Tibial nerve (tissue), 4 donors: ENCODE measurements around the gene GGNBP2. TPM values are rescaled to one million over a fixed set of nuclear protein-coding genes. Genes with fewer than 3 reads are reported as not detected.
A peak's percentile ranks its signal among the peaks of the same experiment; 100 is the strongest.

Source experiments
- DNase-seq, 2 donors: peaks; one replicate each; pipeline ENCODE4 v3.0.0-alpha.2; 2019; ENCODE audit warnings: low spot score in 2 of 2
- H3K27ac ChIP-seq, 4 donors: fragments of 200-600 bp; sonication (generic) in 3 of 4; one replicate each; pipeline ENCODE4 v1.5.1; 2017 to 2019; ENCODE audit warnings: mild to moderate bottlenecking in 1 of 4
- H3K27me3 ChIP-seq, 2 donors: fragments of 200-600 bp; sonication (generic) in 1 of 2; one replicate each; pipeline versions ENCODE4 v1.5.1 to v1.6.0; 2017 to 2019
- H3K36me3 ChIP-seq, 3 donors: fragments of 200-600 bp; sonication (generic); one replicate each; pipeline ENCODE4 v1.5.1; 2018 to 2019
- H3K4me1 ChIP-seq, 4 donors: fragments of 200-600 bp; sonication (generic) in 3 of 4; one replicate each; pipeline ENCODE4 v1.5.1; 2017 to 2019
- H3K4me3 ChIP-seq, 4 donors: fragments of 200-600 bp; sonication (generic) in 3 of 4; one replicate each; pipeline ENCODE4 v1.5.1; 2017 to 2019; ENCODE audit warnings: mild to moderate bottlenecking in 1 of 4, moderate library complexity in 1 of 4
- H3K9me3 ChIP-seq, 4 donors: fragments of 200-600 bp; sonication (generic) in 3 of 4; one replicate each; pipeline ENCODE4 v1.5.1; 2017 to 2019
- EP300 ChIP-seq, 2 donors: sonication (generic); formaldehyde crosslinking; IDR thresholded peaks; one replicate each; pipeline ENCODE4 v1.6.1; 2017; ENCODE audit warnings: antibody characterized with exemption in 2 of 2, mild to moderate bottlenecking in 1 of 2
- POLR2A ChIP-seq, 2 donors: fragments of 450-650 bp; IDR thresholded peaks; one replicate each; pipeline ENCODE4 v1.6.1; 2017; ENCODE audit warnings: antibody characterized with exemption in 2 of 2, mild to moderate bottlenecking in 2 of 2, moderate library complexity in 2 of 2
- WGBS, 2 donors: methylation state at CpG; one replicate each; pipeline ENCODE4 v1.1.5; 2018; 5-methylcytosine and 5-hydroxymethylcytosine counted together
- total RNA-seq, 4 donors: library from RNA; depleted of rRNA; stranded (reverse); fragments of >200 nt; gene quantifications; one replicate each; pipeline ENCODE4 v1.1.0, GENCODE V29; 2016
- TF ChIP-seq, protein P1 (sequence below), 5 experiments: fragments of 200-600 bp in 3 of 5; fragments of 450-650 bp in 2 of 5; sonication (generic) in 3 of 5; IDR thresholded peaks; one replicate each; pipeline ENCODE4 v1.5.1; 2016 to 2019; ENCODE audit warnings: antibody characterized with exemption in 5 of 5, mild to moderate bottlenecking in 3 of 5, moderate library complexity in 2 of 5

The GGNBP2 gene
- total RNA-seq, 4 donors from 2014 or later = 53.6 to 107 (median 79.4) TPM

GRCh38 chr17:36578671-36579070 is 34.0 kb downstream of the GGNBP2 start:
- Histone ChIP-seq H3K4me3 (no peak overlapping the region), H3K27ac (peak overlapping the region in 1 of 4 donors; percentile 8), H3K4me1 (peaks cover 0 to 30% (median 12%) of the 10 kb centered on the region in 4 donors), H3K36me3 (peaks cover 0 to 63% (median 28%) of the 10 kb centered on the region in 3 donors), H3K27me3 (no peaks in the 10 kb centered on the region), H3K9me3 (no peaks in the 10 kb centered on the region)
- TF ChIP-seq POLR2A (IDR thresholded peaks at IDR 0.05) (no peak), EP300 (IDR thresholded peaks at IDR 0.05) (no peak)
- TF ChIP-seq, protein P1, sequence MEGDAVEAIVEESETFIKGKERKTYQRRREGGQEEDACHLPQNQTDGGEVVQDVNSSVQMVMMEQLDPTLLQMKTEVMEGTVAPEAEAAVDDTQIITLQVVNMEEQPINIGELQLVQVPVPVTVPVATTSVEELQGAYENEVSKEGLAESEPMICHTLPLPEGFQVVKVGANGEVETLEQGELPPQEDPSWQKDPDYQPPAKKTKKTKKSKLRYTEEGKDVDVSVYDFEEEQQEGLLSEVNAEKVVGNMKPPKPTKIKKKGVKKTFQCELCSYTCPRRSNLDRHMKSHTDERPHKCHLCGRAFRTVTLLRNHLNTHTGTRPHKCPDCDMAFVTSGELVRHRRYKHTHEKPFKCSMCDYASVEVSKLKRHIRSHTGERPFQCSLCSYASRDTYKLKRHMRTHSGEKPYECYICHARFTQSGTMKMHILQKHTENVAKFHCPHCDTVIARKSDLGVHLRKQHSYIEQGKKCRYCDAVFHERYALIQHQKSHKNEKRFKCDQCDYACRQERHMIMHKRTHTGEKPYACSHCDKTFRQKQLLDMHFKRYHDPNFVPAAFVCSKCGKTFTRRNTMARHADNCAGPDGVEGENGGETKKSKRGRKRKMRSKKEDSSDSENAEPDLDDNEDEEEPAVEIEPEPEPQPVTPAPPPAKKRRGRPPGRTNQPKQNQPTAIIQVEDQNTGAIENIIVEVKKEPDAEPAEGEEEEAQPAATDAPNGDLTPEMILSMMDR (IDR thresholded peaks at IDR 0.05) = no peak
- WGBS, 2 donors = 54 to 61% methylated on average over 2 of the region's 2 CpGs
- no peak for DNase-seq

DNA sequence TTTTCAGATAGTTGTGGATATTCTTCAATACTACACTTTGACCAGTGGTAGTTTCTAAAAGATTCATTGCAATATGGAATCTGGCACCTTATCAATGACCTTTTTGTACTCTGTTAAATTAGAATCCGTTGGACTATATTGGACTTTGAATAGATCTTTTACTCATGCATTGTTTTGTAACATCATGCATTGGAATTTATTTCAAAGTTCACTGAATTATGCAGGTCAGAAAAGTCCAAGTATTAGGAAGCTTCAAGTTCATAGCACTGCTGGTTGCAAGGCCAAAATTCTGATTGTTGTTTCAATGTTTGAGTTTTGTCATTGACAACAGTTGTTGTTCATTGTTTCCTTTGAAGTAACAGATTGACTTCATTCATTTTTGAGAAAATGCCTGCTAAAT is 39.1 kb downstream of the GGNBP2 start:
- 41 to 51% methylated on average over 1 of the region's 1 CpG for WGBS, 2 donors
- H3K27me3 ChIP-seq = no peaks in the 10 kb centered on the region
- DNase-seq = no peak
- no peaks in the 10 kb centered on the region for H3K9me3 ChIP-seq
- no peak overlapping the region for H3K4me3 ChIP-seq
- H3K27ac ChIP-seq = no peak overlapping the region
- H3K4me1 ChIP-seq = peaks cover 0 to 10% (median 3%) of the 10 kb centered on the region in 4 donors
- peaks cover 3 to 95% (median 28%) of the 10 kb centered on the region in 3 donors for H3K36me3 ChIP-seq
- no peak for TF ChIP-seq POLR2A (IDR thresholded peaks at IDR 0.05)
- TF ChIP-seq, protein P1 (IDR thresholded peaks at IDR 0.05) = no peak
- TF ChIP-seq EP300 (IDR thresholded peaks at IDR 0.05) = no peak

DNA sequence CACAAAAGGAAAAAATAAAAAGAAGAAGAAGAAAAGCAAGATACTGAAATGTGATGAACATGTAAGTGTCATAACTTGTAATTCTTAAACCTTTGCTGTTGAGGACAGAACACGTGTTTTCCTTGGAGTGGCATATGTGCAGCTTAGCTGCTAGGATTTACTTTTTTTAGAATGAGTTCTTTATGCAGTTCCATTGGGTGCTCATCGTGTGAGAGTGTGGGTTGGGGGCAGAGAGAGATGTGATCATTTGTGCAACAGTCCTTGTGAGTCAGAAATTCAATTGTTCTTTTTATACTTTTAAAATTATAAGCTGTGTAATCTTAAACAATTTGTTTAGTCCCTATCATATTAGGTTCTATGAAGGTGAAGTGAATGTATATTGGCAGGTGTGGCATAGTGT is 41.4 kb downstream of the GGNBP2 start:
- no peak for DNase-seq
- no peaks in the 10 kb centered on the region for H3K27me3 ChIP-seq
- 81 to 90% methylated on average over 2 of the region's 2 CpGs for WGBS, 2 donors
- no peaks in the 10 kb centered on the region for H3K9me3 ChIP-seq
- TF ChIP-seq, protein P1 (IDR thresholded peaks at IDR 0.05) = no peak
- TF ChIP-seq EP300 (IDR thresholded peaks at IDR 0.05) = no peak
- TF ChIP-seq POLR2A (IDR thresholded peaks at IDR 0.05) = no peak
- H3K4me3 ChIP-seq = no peak overlapping the region
- H3K36me3 ChIP-seq = peaks cover 3 to 78% (median 16%) of the 10 kb centered on the region in 3 donors
- peaks cover 0 to 3% (median under 1%) of the 10 kb centered on the region in 4 donors for H3K4me1 ChIP-seq
- no peak overlapping the region for H3K27ac ChIP-seq

DNA sequence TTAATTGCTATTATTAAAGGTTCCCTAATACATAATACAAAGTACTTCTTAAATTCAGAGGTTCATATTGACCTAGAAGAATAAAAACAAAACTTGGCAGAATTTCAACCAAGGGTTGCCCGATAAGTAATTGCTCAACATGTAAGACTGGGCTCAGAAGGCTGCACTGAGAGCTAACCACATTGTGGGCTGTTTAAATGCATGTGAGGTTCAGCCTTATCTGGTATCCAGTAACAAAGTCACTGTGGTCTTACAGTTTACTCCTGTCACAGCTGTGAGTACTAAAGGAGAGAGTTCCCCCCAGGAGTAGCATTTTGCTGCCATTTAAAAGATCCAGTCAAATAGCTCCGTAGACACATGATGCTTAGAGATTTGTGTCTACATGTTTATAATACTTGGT is 45.4 kb downstream of the GGNBP2 start:
- DNase-seq = no peak
- 65 to 70% methylated on average over 2 of the region's 2 CpGs for WGBS, 2 donors
- Histone ChIP-seq H3K9me3 (no peaks in the 10 kb centered on the region), H3K36me3 (peaks cover 0 to 41% (median 3%) of the 10 kb centered on the region in 3 donors), H3K4me1 (peaks cover 0 to 23% (median 10%) of the 10 kb centered on the region in 4 donors), H3K27ac (no peak overlapping the region), H3K4me3 (no peak overlapping the region), H3K27me3 (no peaks in the 10 kb centered on the region)
- TF ChIP-seq POLR2A (IDR thresholded peaks at IDR 0.05) (no peak), EP300 (IDR thresholded peaks at IDR 0.05) (no peak)
- TF ChIP-seq, protein P1 (IDR thresholded peaks at IDR 0.05) = no peak

DNA sequence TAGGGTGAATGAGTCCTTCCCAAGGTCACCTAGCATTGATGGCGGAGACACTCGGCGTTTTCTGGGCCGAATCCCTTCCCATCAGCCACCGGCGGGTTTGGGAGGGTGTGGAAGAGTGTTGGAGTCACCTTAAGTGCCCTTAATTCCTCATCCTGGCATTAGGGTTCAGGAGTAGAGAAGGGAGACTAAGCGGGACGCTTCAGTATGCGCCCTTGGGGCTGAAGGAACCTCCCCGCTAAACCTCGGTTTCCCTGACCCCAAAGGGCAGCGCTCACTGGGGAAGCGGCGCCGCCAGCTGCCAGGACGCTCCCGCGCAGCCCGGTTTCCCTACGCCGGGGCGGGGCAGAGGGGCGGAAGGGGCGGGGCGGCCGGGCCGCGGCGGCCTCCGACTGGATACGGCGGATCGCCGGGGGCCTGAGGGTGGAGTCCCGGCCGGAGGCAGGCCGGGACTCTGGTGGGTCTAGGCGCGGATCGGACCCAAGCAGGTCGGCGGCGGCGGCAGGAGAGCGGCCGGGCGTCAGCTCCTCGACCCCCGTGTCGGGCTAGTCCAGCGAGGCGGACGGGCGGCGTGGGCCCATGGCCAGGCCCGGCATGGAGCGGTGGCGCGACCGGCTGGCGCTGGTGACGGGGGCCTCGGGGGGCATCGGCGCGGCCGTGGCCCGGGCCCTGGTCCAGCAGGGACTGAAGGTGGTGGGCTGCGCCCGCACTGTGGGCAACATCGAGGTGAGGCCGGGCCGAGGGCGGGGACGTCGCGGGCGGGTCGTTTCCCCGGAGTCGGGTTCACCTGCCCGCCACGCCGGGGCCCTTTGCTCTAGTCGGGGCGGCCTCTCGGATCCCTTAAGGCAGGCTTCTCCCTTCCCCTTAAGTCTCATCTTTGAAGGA is 47.0 kb downstream of the GGNBP2 start, which contains the start of gene DHRS11:
TSS of gene DHRS11 (plus strand) at position 446 of the 882 bp plus-strand sequence. CDS start at position 577, 131 bp downstream.
- no peaks in the 10 kb centered on the region for H3K27me3 ChIP-seq
- peak within 1 kb of the TSS; percentile 44 to 85 (median 69) for H3K4me3 ChIP-seq
- peak; percentile 57 to 68 for DNase-seq
- no peaks in the 10 kb centered on the region for H3K9me3 ChIP-seq
- H3K4me1 ChIP-seq = peaks cover 0 to 23% (median 10%) of the 10 kb centered on the region in 4 donors
- peak within 1 kb of the TSS in 3 of 4 donors; percentile 57 to 84 (median 79) for H3K27ac ChIP-seq
- peaks cover 0 to 26% (median 0%) of the 10 kb centered on the region in 3 donors for H3K36me3 ChIP-seq
- TF ChIP-seq EP300 (IDR thresholded peaks at IDR 0.05) (peak in 1 of 2 donors; percentile 18), POLR2A (IDR thresholded peaks at IDR 0.05) (no peak)
- 1 to 3% methylated on average over 28 to 74 of the region's 87 CpGs for WGBS, 2 donors
